Bronchial epithelial cell (primary cell): ENCODE data around the gene COMMD7. TPM values are rescaled to one million over a fixed set of nuclear protein-coding genes. Genes with fewer than 3 reads are reported as not detected.
"Not testable (repeated sequence)": the region's sequence is repeated elsewhere in the genome, so short reads cannot be mapped to it uniquely, and the experiment has no call there.

Experiments
- DNase-seq: peaks from one replicate; pipeline ENCODE4 v3.0.0-alpha.2; 2010; ENCODE audit warnings: low read depth
- FAIRE-seq: peaks from 2 replicates; lab custom pipeline; 2011; peaks lifted over from hg19 to GRCh38; lab: Jason Lieb, UNC
- H3K27me3 ChIP-seq: 2 replicates; pipeline ENCODE4 v1.5.1; 2011; ENCODE audit warnings: low read length; ENCODE audit not compliant: control insufficient read depth, insufficient read depth
- H3K36me3 ChIP-seq: 2 replicates; pipeline ENCODE4 v1.5.1; 2011; ENCODE audit warnings: low read length; ENCODE audit not compliant: control insufficient read depth, insufficient read depth
- H3K4me3 ChIP-seq: 2 replicates; pipeline ENCODE4 v1.5.1; 2011; ENCODE audit warnings: mild to moderate bottlenecking, low read depth, low read length, control low read depth
- CTCF ChIP-seq: IDR thresholded peaks from 2 replicates; pipeline ENCODE4 v1.5.1; 2011; ENCODE audit warnings: mild to moderate bottlenecking, moderate library complexity, low read length, control low read depth, inconsistent platforms; ENCODE audit not compliant: insufficient read depth, severe bottlenecking
- total RNA-seq: library from RNA; depleted of rRNA; stranded (reverse); fragments of >200 nt; gene quantifications from 2 replicates; pipeline ENCODE4 v1.2.1, GENCODE V29; 2014

COMMD7 gene
- total RNA-seq, 1 donor from 2014 or later, result 10.5 TPM

DNA sequence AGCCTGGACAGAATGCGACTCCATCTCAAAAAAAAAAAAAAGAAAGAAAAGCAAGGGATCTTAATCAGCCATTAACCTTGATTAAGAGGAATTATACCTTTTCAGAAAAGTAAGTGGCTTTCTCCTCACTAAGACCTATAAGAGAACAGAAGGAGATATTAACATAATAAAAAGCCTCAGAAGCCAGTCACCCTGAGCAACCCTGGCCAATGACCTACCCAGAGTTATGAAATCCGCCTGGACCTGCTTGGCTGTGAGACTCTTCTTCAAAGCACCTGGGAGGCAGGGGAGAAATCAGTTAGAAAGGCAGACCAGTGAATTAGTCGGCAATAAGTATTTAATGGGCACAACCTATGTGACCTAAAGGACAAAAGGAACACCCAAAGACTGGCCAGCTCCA lies 36.8 kb downstream of the COMMD7 start:
- DNase-seq, result no peak
- no peak for FAIRE-seq
- Histone ChIP-seq H3K27me3 (no peaks in the 10 kb centered on the region), H3K36me3 (peaks cover 3% of the 10 kb centered on the region), H3K4me3 (no peak overlapping the region)
- no peak for TF ChIP-seq CTCF

DNA sequence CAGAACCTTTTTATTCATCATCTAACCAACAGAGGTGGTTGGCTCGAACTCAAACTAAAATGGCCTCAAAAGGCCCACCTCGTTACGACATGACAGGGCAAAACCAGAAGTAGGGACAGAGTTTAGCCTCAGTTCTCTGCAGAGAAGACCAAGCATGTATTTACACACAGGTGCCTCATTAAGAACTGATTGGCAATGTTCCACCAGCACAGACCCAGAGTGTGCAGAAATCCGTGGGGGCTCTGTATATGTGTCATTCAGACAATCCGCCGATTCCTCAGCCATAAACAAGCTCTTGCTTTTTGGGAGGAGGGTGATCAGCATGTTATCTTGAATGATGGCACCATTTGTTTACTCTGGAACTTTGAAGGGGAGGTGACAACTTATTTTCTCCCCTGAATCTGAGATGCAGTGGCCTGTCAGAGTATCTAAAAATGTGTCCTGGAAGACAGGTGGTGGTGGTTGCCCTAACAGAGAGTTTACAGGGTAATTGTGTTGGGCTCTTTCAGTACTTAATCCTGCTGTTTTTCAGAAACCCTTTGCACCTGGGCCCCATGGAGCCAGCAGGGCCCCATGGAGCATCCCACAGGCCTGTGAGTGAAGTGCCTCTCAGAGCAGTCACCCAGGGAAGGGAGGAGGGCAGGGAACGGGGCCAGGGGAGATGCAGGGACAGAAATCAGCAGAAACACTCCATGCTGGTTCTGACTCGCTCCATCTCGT lies 40.4 kb downstream of the COMMD7 start:
- H3K4me3 ChIP-seq, result no peak overlapping the region
- DNase-seq (no peak), FAIRE-seq (no peak)
- H3K27me3 ChIP-seq, result no peaks in the 10 kb centered on the region
- no peak for TF ChIP-seq CTCF
- H3K36me3 ChIP-seq, result peaks cover 2% of the 10 kb centered on the region

DNA sequence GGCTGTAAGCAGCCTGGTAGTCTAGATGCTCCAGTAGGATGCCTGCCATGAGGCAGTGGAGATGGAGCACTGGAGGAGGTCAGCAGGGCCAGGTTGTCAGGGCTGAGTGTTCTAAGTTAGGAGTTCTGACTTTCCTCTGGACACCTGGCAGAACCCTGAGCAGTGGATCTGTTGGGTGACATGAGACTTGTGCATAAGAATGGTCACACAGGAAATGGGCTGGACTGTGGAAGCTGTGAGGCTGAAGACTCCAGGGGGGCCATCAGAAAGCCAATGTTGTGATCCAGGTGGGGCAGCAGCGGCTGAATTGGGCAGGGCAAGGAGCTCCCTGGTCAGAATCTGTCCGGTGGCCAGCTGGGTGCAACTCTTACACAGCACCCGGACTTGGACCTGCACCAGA lies 45.7 kb downstream of the COMMD7 start:
- no peak for TF ChIP-seq CTCF
- H3K27me3 ChIP-seq, result no peaks in the 10 kb centered on the region
- DNase-seq (no peak), FAIRE-seq (no peak)
- H3K4me3 ChIP-seq, result no peak overlapping the region
- H3K36me3 ChIP-seq, result no peaks in the 10 kb centered on the region

DNA sequence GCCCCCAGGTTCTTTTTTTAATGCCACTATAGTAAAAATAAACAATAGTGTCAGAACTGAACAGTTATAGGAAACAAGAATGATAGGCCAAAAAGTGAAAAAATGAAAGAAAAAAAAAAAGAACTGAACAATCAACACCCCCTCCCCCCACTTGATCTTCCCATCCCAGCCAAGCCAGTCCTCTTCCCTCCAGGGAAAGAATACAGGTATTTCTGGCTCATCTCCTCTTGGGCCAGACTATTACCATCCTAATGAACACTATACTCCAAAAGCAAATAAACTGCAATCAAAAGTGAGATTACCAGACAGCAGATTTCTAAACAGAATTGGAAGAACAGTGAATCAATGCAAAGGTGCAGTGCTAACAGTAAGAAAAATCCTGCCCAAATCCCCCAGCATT lies 48.2 kb downstream of the COMMD7 start:
- TF ChIP-seq CTCF, result no peak
- no peaks in the 10 kb centered on the region for H3K27me3 ChIP-seq
- DNase-seq, result no peak
- H3K36me3 ChIP-seq, result no peaks in the 10 kb centered on the region
- no peak overlapping the region for H3K4me3 ChIP-seq
- no peak for FAIRE-seq

DNA sequence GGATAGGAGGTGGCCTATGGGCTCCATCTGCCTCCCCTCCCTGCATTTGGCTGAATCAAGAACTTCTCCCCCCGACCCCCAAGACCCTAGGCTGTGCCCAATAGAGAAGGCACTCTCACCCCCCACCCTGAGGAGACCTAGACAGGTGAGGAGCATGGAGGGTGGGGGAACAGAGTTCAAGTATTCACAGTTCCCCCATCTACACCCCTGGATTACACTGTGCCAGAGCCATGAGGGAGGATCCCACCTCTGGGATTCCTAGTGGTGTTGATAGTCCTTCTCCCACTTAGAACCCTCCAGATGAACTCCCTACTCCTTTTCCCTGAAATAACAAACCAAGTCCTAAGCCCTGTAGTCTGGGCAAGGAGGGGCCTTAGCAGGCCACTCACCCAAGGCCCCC lies 54.3 kb downstream of the COMMD7 start:
- H3K4me3 ChIP-seq, FAIRE-seq, H3K36me3 ChIP-seq, DNase-seq, H3K27me3 ChIP-seq: not testable (repeated sequence)

DNA sequence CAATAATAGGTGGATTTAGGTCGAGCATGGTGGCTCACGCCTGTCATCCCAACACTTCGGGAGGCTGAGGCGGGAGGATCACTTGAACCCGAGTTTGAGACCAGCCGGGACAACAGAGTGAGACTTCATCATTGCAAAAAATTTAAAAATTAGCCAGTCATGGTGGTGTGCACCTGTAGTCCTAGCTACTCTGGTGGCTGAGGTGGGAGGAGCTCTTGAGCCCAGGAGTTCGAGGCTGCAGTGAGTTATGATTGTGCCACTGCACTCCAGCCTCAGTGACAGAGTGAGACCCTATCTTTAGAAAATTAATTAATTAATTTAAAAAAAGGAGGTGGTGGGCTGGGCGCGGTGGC lies 56.1 kb downstream of the COMMD7 start:
- no peaks in the 10 kb centered on the region for H3K36me3 ChIP-seq
- FAIRE-seq, result no peak
- no peaks in the 10 kb centered on the region for H3K27me3 ChIP-seq
- no peak for TF ChIP-seq CTCF
- no peak for DNase-seq
- no peak overlapping the region for H3K4me3 ChIP-seq
